ENCODE results near the gene ERC2. TPM values are rescaled to one million over a fixed set of nuclear protein-coding genes. Genes with fewer than 3 reads are reported as not detected.

The ERC2 gene
- total RNA-seq, 3 donors from 2014 or later: 0.16 TPM; not detected in 2

- DNase-seq (no peak), ATAC-seq (no peak)
- Mint-ChIP-seq H3K9me3 (no peaks in the 10 kb centered on the region), H3K27me3 (ENCODE audit: low read depth) (no peaks in the 10 kb centered on the region), H3K4me3 (no peak overlapping the region), H3K4me1 (ENCODE audit: low read depth) (no peaks in the 10 kb centered on the region), H3K36me3 (ENCODE audit: insufficient read depth) (no peaks in the 10 kb centered on the region)
These were observed 996.6 kb downstream of the ERC2 start for GRCh38 chr3:55471522-55472280.

DNA sequence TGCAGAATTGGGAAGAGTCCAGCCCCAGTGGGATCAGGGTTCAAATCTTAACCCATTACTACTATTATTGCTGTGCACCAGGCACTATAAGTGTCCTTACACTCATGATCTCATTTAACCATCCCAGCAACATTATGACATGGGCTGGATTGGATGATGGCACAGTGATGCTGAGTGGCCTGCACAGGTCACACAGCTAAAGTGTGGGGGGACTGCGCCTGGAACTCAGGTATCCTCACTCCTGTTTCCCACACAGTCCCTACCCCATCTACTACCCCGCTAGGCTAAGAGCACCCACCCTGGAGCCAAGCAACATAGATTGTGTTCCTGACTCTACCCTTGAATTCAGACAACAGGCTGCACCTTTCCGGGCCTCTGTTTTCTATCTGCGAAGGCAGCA lies 997.2 kb downstream of the ERC2 start:
- H3K9me3 Mint-ChIP-seq: no peaks in the 10 kb centered on the region
- H3K4me3 Mint-ChIP-seq: no peak overlapping the region
- no peak for ATAC-seq
- no peaks in the 10 kb centered on the region for H3K27me3 Mint-ChIP-seq (ENCODE audit: low read depth)
- H3K4me1 Mint-ChIP-seq (ENCODE audit: low read depth): no peaks in the 10 kb centered on the region
- H3K36me3 Mint-ChIP-seq (ENCODE audit: insufficient read depth): no peaks in the 10 kb centered on the region
- DNase-seq: no peak

DNA sequence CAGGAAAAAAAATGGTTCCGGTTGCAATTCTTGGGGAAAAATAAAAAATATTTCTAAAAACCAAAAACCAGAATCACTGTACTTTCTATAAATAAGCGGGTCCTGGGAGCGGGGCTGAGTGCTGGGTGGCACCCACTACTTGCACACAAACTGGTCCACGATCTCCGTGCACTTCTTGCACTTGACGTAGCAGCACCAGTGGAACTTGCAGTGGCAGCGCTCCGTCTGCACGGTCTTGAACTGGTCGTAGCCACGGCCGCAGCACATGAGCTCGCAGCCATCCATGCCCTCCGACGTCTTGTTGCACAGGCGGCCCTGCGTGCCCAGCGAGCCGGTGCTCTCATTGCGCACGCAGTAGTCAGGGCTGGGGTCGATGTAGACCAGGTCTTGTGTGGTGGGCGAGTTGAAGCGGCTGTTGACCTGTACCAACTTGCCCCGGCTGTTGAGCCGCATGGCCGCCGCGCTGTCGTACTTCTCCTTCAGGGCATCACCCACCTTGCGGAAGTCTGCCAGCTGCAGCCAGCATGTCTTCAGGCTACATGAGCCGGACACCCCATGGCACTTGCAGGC lies 998.2 kb downstream of the ERC2 start:
- ATAC-seq: no peak
- Mint-ChIP-seq H3K36me3 (ENCODE audit: insufficient read depth) (no peaks in the 10 kb centered on the region), H3K4me1 (ENCODE audit: low read depth) (no peaks in the 10 kb centered on the region), H3K27me3 (ENCODE audit: low read depth) (no peaks in the 10 kb centered on the region), H3K4me3 (no peak overlapping the region), H3K9me3 (no peaks in the 10 kb centered on the region)
- no peak for DNase-seq

- Mint-ChIP-seq H3K4me1 (ENCODE audit: low read depth) (no peaks in the 10 kb centered on the region), H3K27me3 (ENCODE audit: low read depth) (no peaks in the 10 kb centered on the region), H3K9me3 (no peaks in the 10 kb centered on the region), H3K4me3 (no peak overlapping the region), H3K36me3 (ENCODE audit: insufficient read depth) (no peaks in the 10 kb centered on the region)
- ATAC-seq (no peak), DNase-seq (no peak)
These were observed 1000.0 kb downstream of the ERC2 start for GRCh38 chr3:55468251-55468650.

- no peak for ATAC-seq
- no peak for DNase-seq
- Mint-ChIP-seq H3K4me3 (no peak overlapping the region), H3K36me3 (ENCODE audit: insufficient read depth) (no peaks in the 10 kb centered on the region), H3K4me1 (ENCODE audit: low read depth) (no peaks in the 10 kb centered on the region), H3K9me3 (no peaks in the 10 kb centered on the region), H3K27me3 (ENCODE audit: low read depth) (no peaks in the 10 kb centered on the region)
These were observed 1001.2 kb downstream of the ERC2 start for GRCh38 chr3:55467099-55467498.

- Mint-ChIP-seq H3K4me1 (ENCODE audit: low read depth) (no peaks in the 10 kb centered on the region), H3K27me3 (ENCODE audit: low read depth) (no peaks in the 10 kb centered on the region), H3K9me3 (no peaks in the 10 kb centered on the region), H3K4me3 (no peak overlapping the region), H3K36me3 (ENCODE audit: insufficient read depth) (no peaks in the 10 kb centered on the region)
- DNase-seq: no peak
- no peak for ATAC-seq
These were observed 1001.7 kb downstream of the ERC2 start for GRCh38 chr3:55466526-55466925.

DNA sequence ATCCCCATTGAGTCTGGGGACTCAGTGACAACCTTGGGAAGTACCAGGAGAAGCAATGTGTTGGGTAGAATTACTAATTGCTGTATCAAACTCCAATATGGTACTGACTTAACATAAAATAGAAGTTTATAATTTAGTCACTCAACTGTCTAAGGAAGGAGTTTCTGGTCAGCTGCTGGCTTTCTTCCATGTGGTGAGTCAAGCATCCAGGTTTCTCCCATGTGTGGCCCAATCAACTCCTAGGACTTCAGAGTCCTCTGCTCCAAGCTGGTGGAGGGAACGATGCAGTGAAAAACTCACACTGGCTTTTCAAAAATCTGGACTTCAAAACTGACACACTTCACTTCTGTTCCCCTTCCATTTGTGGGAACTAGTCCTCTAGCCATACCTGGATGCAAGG lies 1006.4 kb downstream of the ERC2 start:
- H3K4me1 Mint-ChIP-seq (ENCODE audit: low read depth): no peaks in the 10 kb centered on the region
- no peaks in the 10 kb centered on the region for H3K9me3 Mint-ChIP-seq
- no peaks in the 10 kb centered on the region for H3K27me3 Mint-ChIP-seq (ENCODE audit: low read depth)
- no peaks in the 10 kb centered on the region for H3K36me3 Mint-ChIP-seq (ENCODE audit: insufficient read depth)
- no peak for ATAC-seq
- no peak overlapping the region for H3K4me3 Mint-ChIP-seq
- DNase-seq: no peak

DNA sequence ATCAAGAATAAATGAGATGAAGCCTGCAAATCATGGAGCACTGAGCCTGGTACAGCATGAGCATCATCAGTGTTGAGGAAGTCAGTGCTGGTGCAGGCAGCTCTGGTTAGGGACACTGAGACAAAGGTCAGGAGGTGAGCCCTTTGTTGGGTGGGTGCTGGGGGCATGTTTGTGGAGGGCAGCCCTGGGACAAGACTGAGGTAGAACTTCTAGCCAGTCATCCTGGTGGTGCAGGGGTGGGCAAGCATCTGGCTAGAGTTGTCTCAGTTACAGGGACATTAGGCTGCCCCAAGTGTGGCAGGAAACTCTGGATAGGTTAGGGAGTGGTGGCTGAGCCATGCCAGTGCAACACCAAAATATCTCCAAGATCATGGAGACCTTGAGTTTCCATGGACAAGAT lies 1008.4 kb downstream of the ERC2 start:
- Mint-ChIP-seq H3K4me3 (no peak overlapping the region), H3K36me3 (ENCODE audit: insufficient read depth) (no peaks in the 10 kb centered on the region), H3K27me3 (ENCODE audit: low read depth) (no peaks in the 10 kb centered on the region), H3K4me1 (ENCODE audit: low read depth) (no peaks in the 10 kb centered on the region), H3K9me3 (no peaks in the 10 kb centered on the region)
- no peak for DNase-seq
- no peak for ATAC-seq

Other genes starting within 250 kb of the ERC2 start
- 10 to 100 TPM; 23.5 to 26.9 (median 26.0) TPM for gene CCDC66, start 88.7 kb upstream of the ERC2 start, total RNA-seq
- 10 to 100 TPM; 44.8 to 51.1 (median 45.3) TPM for gene TASOR, start 214.8 kb upstream of the ERC2 start, total RNA-seq